Adrenal gland (tissue), 5 donors: Measurements from ENCODE around the gene ZNF335.

Experiments used
- CTCF ChIP-seq, 6 experiments: fragments of 450-650 bp in 4 of 6; fragments of 200-600 bp in 2 of 6; sonication (generic) in 1 of 6; IDR thresholded peaks; 1 replicate in 5 of 6; 2 replicates in 1 of 6; pipeline versions ENCODE4 v1.5.1 to v1.8.0; 2016 to 2021; ENCODE audit warnings: antibody characterized with exemption in 6 of 6, mild to moderate bottlenecking in 2 of 6, moderate library complexity in 1 of 6
- POLR2A ChIP-seq, 2 donors: fragments of 450-650 bp; IDR thresholded peaks; one replicate each; pipeline ENCODE4 v1.6.1; 2017; ENCODE audit warnings: antibody characterized with exemption in 2 of 2, mild to moderate bottlenecking in 2 of 2, moderate library complexity in 1 of 2
- donor health status: DM: no; HTN: no; CAD: no.

GRCh38 chr20:45944965-45945677 lies 26.9 kb downstream of the ZNF335 start:
- TF ChIP-seq CTCF (IDR thresholded peaks at IDR 0.05) (peak in 2 of 6 experiments; percentile 8 to 15), POLR2A (IDR thresholded peaks at IDR 0.05) (no peak)
